ENCODE measurements around the gene IGDCC3.

DNA sequence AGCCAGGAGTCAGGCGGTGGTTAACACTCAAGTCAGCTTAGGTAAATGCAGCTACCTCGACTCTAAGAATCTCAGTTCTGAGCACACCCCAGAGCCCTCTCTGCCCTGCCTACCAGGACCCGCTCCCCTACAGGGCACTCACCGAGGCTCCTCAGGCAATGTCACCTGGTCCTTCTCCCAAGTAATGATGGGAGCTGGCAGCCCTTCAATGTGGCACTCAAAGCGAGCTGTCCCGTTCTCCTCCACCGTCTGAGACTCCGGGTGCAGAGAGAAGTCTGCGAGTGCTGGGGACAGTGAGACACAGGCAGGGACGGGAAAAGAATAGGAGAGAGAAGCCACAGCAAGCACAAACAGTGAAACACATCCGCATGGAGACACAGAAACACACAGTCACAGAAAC lies 32.2 kb upstream of the IGDCC3 start:
- TF ChIP-seq POLR2A (IDR thresholded peaks at IDR 0.05; ENCODE audit: low read length) (no peak), GATA1 (IDR thresholded peaks at IDR 0.05; ENCODE audit: low read depth, low read length) (no peak)

All from erythroblast (primary cell).